Measurements from ENCODE around the gene PDE9A. TPM values are rescaled to one million over a fixed set of nuclear protein-coding genes. Genes with fewer than 3 reads are reported as not detected.
A peak's percentile ranks its signal among the peaks of the same experiment; 100 is the strongest.

Gene PDE9A
- total RNA-seq, 1 donor from 2014 or later = 27.4 TPM

GRCh38 chr21:42650033-42650370 is 3.4 kb upstream of the PDE9A start:
- no peak overlapping the region for H3K27ac Mint-ChIP-seq
- peaks cover 3% of the 10 kb centered on the region for H3K27me3 Mint-ChIP-seq (ENCODE audit: low read depth)
- H3K36me3 Mint-ChIP-seq = no peaks in the 10 kb centered on the region
- TF ChIP-seq, protein P1, sequence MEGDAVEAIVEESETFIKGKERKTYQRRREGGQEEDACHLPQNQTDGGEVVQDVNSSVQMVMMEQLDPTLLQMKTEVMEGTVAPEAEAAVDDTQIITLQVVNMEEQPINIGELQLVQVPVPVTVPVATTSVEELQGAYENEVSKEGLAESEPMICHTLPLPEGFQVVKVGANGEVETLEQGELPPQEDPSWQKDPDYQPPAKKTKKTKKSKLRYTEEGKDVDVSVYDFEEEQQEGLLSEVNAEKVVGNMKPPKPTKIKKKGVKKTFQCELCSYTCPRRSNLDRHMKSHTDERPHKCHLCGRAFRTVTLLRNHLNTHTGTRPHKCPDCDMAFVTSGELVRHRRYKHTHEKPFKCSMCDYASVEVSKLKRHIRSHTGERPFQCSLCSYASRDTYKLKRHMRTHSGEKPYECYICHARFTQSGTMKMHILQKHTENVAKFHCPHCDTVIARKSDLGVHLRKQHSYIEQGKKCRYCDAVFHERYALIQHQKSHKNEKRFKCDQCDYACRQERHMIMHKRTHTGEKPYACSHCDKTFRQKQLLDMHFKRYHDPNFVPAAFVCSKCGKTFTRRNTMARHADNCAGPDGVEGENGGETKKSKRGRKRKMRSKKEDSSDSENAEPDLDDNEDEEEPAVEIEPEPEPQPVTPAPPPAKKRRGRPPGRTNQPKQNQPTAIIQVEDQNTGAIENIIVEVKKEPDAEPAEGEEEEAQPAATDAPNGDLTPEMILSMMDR (IDR thresholded peaks at IDR 0.05; ENCODE audit: unreplicated experiment) = no peak
- H3K4me3 Mint-ChIP-seq = no peak overlapping the region
- DNase-seq (ENCODE audit: low spot score in 2 of 2, unreplicated experiment in 2 of 2) = no peak
- H3K4me1 Mint-ChIP-seq = peaks cover 13% of the 10 kb centered on the region
- H3K9me3 Mint-ChIP-seq = no peaks in the 10 kb centered on the region

- no peak overlapping the region for H3K4me3 Mint-ChIP-seq
- TF ChIP-seq, protein P1 (IDR thresholded peaks at IDR 0.05; ENCODE audit: unreplicated experiment) = no peak
- no peaks in the 10 kb centered on the region for H3K36me3 Mint-ChIP-seq
- peaks cover 18% of the 10 kb centered on the region for H3K4me1 Mint-ChIP-seq
- no peaks in the 10 kb centered on the region for H3K9me3 Mint-ChIP-seq
- peaks cover 3% of the 10 kb centered on the region for H3K27me3 Mint-ChIP-seq (ENCODE audit: low read depth)
- H3K27ac Mint-ChIP-seq = no peak overlapping the region
- no peak for DNase-seq (ENCODE audit: low spot score in 2 of 2, unreplicated experiment in 2 of 2)
Observed at GRCh38 chr21:42650441-42651421, 2.7 kb upstream of the PDE9A start.

DNA sequence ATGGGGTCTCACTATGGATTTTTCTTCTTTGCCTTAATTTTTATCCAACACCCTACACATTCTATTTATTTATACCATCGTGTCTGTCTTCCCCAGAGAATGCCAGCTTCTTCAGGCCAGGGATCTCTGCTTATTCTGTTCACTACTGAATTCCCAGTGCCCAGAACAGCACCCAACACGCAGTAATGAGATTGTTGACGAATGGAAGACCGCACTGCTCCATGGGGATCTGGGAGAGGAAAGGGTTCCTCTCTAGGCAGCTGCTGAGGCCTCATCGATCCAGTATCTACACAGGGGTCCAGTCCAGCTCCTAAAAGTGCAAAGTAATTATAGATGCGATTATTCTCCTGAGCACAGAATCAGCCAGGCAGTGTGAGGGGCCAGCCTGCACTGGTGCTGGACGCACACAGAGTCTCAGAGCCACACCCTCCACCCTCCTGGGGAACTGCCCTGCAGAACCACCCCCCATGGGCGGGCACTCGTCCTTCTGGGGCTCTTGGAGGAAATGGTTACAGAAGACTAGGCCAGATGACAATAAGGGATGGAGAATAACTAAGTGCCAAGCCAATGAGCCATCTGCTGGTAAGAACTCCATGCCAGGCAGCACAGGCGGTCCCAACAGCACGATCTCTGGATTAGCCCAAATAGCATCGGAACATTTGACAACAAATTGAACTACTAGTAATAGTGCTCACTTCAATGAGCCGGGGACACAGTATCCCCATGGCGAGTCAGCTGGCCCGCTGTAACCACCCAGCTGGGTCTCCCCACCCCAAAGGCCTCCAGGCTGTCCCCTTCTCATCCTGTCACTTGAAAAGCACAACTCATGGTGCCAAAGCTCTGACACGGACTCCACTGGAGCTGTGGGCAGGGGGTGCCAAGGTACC is 1.7 kb upstream of the PDE9A start:
- no peak overlapping the region for H3K27ac Mint-ChIP-seq
- TF ChIP-seq, protein P1 (IDR thresholded peaks at IDR 0.05; ENCODE audit: unreplicated experiment) = no peak
- DNase-seq (ENCODE audit: low spot score in 2 of 2, unreplicated experiment in 2 of 2) = no peak
- no peaks in the 10 kb centered on the region for H3K9me3 Mint-ChIP-seq
- peaks cover 27% of the 10 kb centered on the region for H3K4me1 Mint-ChIP-seq
- H3K27me3 Mint-ChIP-seq (ENCODE audit: low read depth) = peaks cover 3% of the 10 kb centered on the region
- H3K4me3 Mint-ChIP-seq = peak overlapping the region; percentile 91
- H3K36me3 Mint-ChIP-seq = no peaks in the 10 kb centered on the region

DNA sequence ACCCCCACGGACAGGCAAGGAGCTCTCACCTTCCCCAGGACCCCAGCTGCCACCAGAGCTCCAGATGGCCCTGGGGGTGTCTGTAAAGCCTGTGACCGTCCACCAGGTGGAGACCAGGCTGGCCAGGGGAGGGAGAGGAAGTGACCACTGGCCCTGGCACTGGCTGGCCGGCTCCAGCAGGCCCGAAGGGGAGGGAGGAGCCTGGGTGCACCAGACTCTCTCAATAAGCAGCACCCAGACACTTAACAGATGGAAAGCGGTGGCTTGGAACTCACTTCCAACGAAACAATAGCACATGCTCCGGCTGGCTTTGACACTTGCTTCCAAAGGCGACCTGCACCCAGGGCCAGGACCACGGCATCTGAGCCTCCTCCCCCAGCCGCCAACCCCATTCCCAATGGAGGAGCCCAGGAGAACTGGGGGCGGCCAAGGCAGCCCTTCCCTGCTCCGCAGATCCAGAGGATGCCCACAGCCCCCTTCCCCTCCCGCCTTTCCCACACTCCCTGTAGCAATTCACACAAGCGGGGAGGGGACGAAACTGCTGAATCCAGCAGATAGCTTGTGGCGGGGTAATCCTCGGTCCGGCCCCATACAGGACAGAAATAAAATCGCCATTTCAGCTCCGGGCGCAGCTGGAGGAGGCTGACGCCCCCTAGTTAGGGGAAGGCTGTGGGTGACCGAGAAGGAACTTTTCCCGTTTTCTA is 742 bp upstream of the PDE9A start:
- H3K27ac Mint-ChIP-seq = peak overlapping the region; percentile 91
- DNase-seq (ENCODE audit: low spot score in 2 of 2, unreplicated experiment in 2 of 2) = no peak
- peaks cover 3% of the 10 kb centered on the region for H3K27me3 Mint-ChIP-seq (ENCODE audit: low read depth)
- no peaks in the 10 kb centered on the region for H3K36me3 Mint-ChIP-seq
- peaks cover 28% of the 10 kb centered on the region for H3K4me1 Mint-ChIP-seq
- peak overlapping the region; percentile 91 for H3K4me3 Mint-ChIP-seq
- TF ChIP-seq, protein P1 (IDR thresholded peaks at IDR 0.05; ENCODE audit: unreplicated experiment) = peak; percentile 21
- no peaks in the 10 kb centered on the region for H3K9me3 Mint-ChIP-seq

DNA sequence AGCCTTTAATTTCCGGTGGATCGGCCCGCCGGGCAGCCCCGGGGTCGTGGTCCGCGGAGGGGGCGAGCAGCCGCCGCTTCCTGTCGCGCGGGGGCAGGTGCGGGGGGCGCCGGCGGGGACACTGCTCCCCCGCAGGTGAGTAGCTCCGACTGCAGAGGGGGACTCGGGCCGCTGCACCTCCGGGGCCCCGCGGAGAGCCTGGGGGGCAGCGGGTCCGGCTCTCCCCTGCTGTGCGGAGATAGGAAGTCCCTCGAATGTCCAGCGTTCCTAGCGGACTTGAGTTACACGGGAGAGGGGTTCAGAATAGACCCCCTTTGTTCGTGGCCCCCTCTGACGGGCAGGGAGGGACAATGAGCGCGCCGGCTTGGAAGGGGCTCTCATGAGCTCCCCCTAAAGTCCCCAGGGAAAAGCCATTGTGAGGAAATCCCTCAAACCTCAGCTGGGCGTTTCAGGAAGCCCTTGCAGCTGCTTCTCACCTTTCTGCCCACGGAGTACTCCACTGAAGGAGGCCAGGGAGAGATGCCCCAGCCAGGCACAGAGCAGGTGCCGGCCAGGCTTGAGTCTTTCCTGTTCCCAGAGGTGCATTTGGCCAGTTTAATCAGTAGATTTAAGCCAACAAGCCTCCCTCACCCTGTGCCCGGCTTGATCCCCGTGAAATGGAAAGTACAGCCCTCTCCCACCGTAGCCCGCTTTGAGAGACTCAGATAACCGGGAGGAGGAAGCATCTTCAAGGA is 925 bp downstream of the PDE9A start:
- H3K27me3 Mint-ChIP-seq (ENCODE audit: low read depth) = peaks cover 3% of the 10 kb centered on the region
- TF ChIP-seq, protein P1 (IDR thresholded peaks at IDR 0.05; ENCODE audit: unreplicated experiment) = no peak
- no peak overlapping the region for H3K27ac Mint-ChIP-seq
- no peak for DNase-seq (ENCODE audit: low spot score in 2 of 2, unreplicated experiment in 2 of 2)
- H3K9me3 Mint-ChIP-seq = no peaks in the 10 kb centered on the region
- peaks cover under 1% of the 10 kb centered on the region for H3K36me3 Mint-ChIP-seq
- H3K4me1 Mint-ChIP-seq = peaks cover 28% of the 10 kb centered on the region
- H3K4me3 Mint-ChIP-seq = peak overlapping the region; percentile 78

Measured in mesothelial cell of epicardium (in vitro differentiated cells).